Gastrocnemius medialis (tissue), 4 donors: ENCODE results near the gene MXI1.

Source experiments
- POLR2A ChIP-seq, 2 donors: fragments of 450-650 bp; IDR thresholded peaks; one replicate each; pipeline ENCODE4 v1.6.1; 2017; ENCODE audit warnings: antibody characterized with exemption in 2 of 2, mild to moderate bottlenecking in 2 of 2, moderate library complexity in 2 of 2
- TF ChIP-seq, protein P1 (sequence below), 5 experiments: fragments of 450-650 bp in 3 of 5; fragments of 200-600 bp in 2 of 5; sonication (generic) in 2 of 5; IDR thresholded peaks in 4 of 5; conservative IDR thresholded peaks in 1 of 5; 1 replicate in 4 of 5; 2 replicates in 1 of 5; pipeline ENCODE4 v1.5.1; 2016 to 2019; ENCODE audit warnings: antibody characterized with exemption in 5 of 5, mild to moderate bottlenecking in 3 of 5, moderate library complexity in 3 of 5

GRCh38 chr10:110176141-110177030 lies 31.0 kb upstream of the MXI1 start:
- TF ChIP-seq, protein P1, sequence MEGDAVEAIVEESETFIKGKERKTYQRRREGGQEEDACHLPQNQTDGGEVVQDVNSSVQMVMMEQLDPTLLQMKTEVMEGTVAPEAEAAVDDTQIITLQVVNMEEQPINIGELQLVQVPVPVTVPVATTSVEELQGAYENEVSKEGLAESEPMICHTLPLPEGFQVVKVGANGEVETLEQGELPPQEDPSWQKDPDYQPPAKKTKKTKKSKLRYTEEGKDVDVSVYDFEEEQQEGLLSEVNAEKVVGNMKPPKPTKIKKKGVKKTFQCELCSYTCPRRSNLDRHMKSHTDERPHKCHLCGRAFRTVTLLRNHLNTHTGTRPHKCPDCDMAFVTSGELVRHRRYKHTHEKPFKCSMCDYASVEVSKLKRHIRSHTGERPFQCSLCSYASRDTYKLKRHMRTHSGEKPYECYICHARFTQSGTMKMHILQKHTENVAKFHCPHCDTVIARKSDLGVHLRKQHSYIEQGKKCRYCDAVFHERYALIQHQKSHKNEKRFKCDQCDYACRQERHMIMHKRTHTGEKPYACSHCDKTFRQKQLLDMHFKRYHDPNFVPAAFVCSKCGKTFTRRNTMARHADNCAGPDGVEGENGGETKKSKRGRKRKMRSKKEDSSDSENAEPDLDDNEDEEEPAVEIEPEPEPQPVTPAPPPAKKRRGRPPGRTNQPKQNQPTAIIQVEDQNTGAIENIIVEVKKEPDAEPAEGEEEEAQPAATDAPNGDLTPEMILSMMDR (IDR thresholded peaks at IDR 0.05 in 4 of 5, conservative IDR thresholded peaks at IDR 0.05 in 1 of 5): no peak
- TF ChIP-seq POLR2A (IDR thresholded peaks at IDR 0.05): no peak
